KMS-11 (cell line): ENCODE measurements around the gene SMOC2.

Source experiments
- H2AFZ ChIP-seq: fragments of 200-600 bp; sonication (generic); 2 replicates; pipeline ENCODE4 v1.6.1; 2016; ENCODE audit warnings: antibody characterized with exemption, mixed run types, low read depth
- H3K27ac ChIP-seq: fragments of 200-600 bp; sonication (generic); 2 replicates; pipeline ENCODE4 v1.6.1; 2016; ENCODE audit warnings: mild to moderate bottlenecking, mixed run types
- H3K27me3 ChIP-seq: fragments of 200-600 bp; sonication (generic); 2 replicates; pipeline ENCODE4 v1.6.1; 2017; ENCODE audit warnings: mild to moderate bottlenecking, low read depth, mixed run types, moderate library complexity; ENCODE audit not compliant: insufficient read depth
- H3K36me3 ChIP-seq: fragments of 200-600 bp; sonication (generic); 2 replicates; pipeline ENCODE4 v1.6.1; 2017; ENCODE audit warnings: mild to moderate bottlenecking, mixed run types; ENCODE audit not compliant: insufficient read depth
- H3K4me1 ChIP-seq: fragments of 200-600 bp; sonication (generic); 2 replicates; pipeline ENCODE4 v1.6.1; 2016; ENCODE audit warnings: mild to moderate bottlenecking, low read depth, mixed run types; ENCODE audit not compliant: poor library complexity, severe bottlenecking
- H3K4me2 ChIP-seq: fragments of 200-600 bp; sonication (generic); 2 replicates; pipeline ENCODE4 v1.7.0; 2016; ENCODE audit warnings: mild to moderate bottlenecking, mixed run types
- H3K4me3 ChIP-seq: fragments of 200-600 bp; sonication (generic); IDR thresholded peaks from 2 replicates; pipeline ENCODE4 v1.6.1; 2017; ENCODE audit warnings: low read depth, low read length, mixed read lengths; ENCODE audit not compliant: insufficient read depth
- H3K79me2 ChIP-seq: fragments of 200-600 bp; sonication (generic); 2 replicates; pipeline ENCODE4 v1.6.1; 2016; ENCODE audit warnings: low read depth, mixed run types; ENCODE audit not compliant: insufficient read depth
- H3K9ac ChIP-seq: fragments of 200-600 bp; sonication (generic); 2 replicates; pipeline ENCODE4 v1.6.1; 2016; ENCODE audit warnings: mild to moderate bottlenecking, mixed run types
- H4K20me1 ChIP-seq: fragments of 200-600 bp; sonication (generic); 2 replicates; pipeline ENCODE4 v1.6.1; 2016; ENCODE audit warnings: mild to moderate bottlenecking, mixed run types; ENCODE audit not compliant: insufficient read depth
- TF ChIP-seq, protein P1 (sequence below): fragments of 200-600 bp; sonication (generic); conservative IDR thresholded peaks from 2 replicates; pipeline ENCODE4 v1.6.1; 2017; ENCODE audit warnings: low read depth, mild to moderate bottlenecking, antibody characterized with exemption, low read length, moderate library complexity, mixed read lengths

Gene SMOC2

DNA sequence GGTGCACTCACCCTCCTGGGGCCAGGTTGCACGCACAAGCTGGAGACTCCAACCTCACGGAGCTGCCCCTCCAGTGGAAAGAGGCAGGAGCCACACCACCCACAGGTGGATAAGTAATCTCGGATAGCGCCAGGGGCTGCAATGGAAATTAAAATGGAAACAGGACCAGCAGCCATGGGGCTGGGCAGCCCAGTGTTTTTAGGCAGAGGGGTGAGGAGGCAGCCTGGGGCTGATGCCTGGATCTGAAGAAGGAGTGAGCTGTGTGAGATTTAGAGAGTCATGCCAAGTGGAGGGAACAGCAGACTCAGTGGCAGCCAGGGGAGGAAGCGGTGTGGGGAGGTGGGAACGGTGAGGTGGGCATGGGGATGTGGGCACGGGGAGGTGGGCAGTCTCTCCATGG, 275.6 kb downstream of the SMOC2 start:
- no peak overlapping the region for H3K27ac ChIP-seq
- H3K79me2 ChIP-seq, result no peaks in the 10 kb centered on the region
- no peaks in the 10 kb centered on the region for H3K27me3 ChIP-seq
- H3K36me3 ChIP-seq, result no peaks in the 10 kb centered on the region
- H3K4me2 ChIP-seq, result no peak overlapping the region
- TF ChIP-seq, protein P1, sequence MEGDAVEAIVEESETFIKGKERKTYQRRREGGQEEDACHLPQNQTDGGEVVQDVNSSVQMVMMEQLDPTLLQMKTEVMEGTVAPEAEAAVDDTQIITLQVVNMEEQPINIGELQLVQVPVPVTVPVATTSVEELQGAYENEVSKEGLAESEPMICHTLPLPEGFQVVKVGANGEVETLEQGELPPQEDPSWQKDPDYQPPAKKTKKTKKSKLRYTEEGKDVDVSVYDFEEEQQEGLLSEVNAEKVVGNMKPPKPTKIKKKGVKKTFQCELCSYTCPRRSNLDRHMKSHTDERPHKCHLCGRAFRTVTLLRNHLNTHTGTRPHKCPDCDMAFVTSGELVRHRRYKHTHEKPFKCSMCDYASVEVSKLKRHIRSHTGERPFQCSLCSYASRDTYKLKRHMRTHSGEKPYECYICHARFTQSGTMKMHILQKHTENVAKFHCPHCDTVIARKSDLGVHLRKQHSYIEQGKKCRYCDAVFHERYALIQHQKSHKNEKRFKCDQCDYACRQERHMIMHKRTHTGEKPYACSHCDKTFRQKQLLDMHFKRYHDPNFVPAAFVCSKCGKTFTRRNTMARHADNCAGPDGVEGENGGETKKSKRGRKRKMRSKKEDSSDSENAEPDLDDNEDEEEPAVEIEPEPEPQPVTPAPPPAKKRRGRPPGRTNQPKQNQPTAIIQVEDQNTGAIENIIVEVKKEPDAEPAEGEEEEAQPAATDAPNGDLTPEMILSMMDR, result no peak
- H4K20me1 ChIP-seq, result no peaks in the 10 kb centered on the region
- H3K9ac ChIP-seq, result no peak overlapping the region
- no peak overlapping the region for H2AFZ ChIP-seq
- no peaks in the 10 kb centered on the region for H3K4me1 ChIP-seq
- no peak overlapping the region for H3K4me3 ChIP-seq

- Histone ChIP-seq H2AFZ (no peak overlapping the region), H3K4me2 (no peak overlapping the region), H3K9ac (no peak overlapping the region), H3K4me3 (no peak overlapping the region), H4K20me1 (no peaks in the 10 kb centered on the region), H3K27ac (no peak overlapping the region), H3K36me3 (no peaks in the 10 kb centered on the region), H3K79me2 (no peaks in the 10 kb centered on the region), H3K4me1 (no peaks in the 10 kb centered on the region), H3K27me3 (no peaks in the 10 kb centered on the region)
- TF ChIP-seq, protein P1, result no peak
Measured at GRCh38 chr6:168717491-168717890, 276.5 kb downstream of the SMOC2 start.
